Measurements from ENCODE around the gene CBS.

- TF ChIP-seq POLR2A (IDR thresholded peaks at IDR 0.05): no peak
- no peak for TF ChIP-seq CTCF (IDR thresholded peaks at IDR 0.05)
- no peak for TF ChIP-seq POLR2AphosphoS5 (IDR thresholded peaks at IDR 0.05)
- TF ChIP-seq EP300 (IDR thresholded peaks at IDR 0.05): no peak
These were observed 55.5 kb downstream of the CBS start for GRCh38 chr21:43020177-43020576.

All from gastroesophageal sphincter (tissue), 3 donors.